Keratinocyte (primary cell): ENCODE results near the gene HEG1. TPM values are rescaled to one million over a fixed set of nuclear protein-coding genes. Genes with fewer than 3 reads are reported as not detected.

Source experiments
- DNase-seq: peaks from one replicate; pipeline ENCODE4 v3.0.0-alpha.2; 2011; ENCODE audit warnings: low read depth, missing footprints, low spot score
- FAIRE-seq: peaks from 2 replicates; lab custom pipeline; 2011; peaks lifted over from hg19 to GRCh38; lab: Jason Lieb, UNC
- H2AFZ ChIP-seq: 2 replicates; pipeline ENCODE4 v1.6.0; 2012; ENCODE audit warnings: low read length, control low read depth, inconsistent platforms; ENCODE audit not compliant: control insufficient read depth
- H3K27ac ChIP-seq: 2 replicates; pipeline ENCODE4 v1.5.1; 2011; ENCODE audit warnings: low read length; ENCODE audit not compliant: control insufficient read depth, insufficient read depth
- H3K27me3 ChIP-seq: 3 replicates; pipeline ENCODE4 v1.6.0; 2011; ENCODE audit warnings: low read length; ENCODE audit not compliant: control insufficient read depth, insufficient read depth; ENCODE audit errors: extremely low read depth
- H3K36me3 ChIP-seq, 2 experiments: 2 replicates in 1 of 2; 3 replicates in 1 of 2; pipeline ENCODE4 v1.5.1; 2011; ENCODE audit warnings: low read length in 2 of 2, mild to moderate bottlenecking in 1 of 2; ENCODE audit not compliant: control insufficient read depth in 2 of 2, insufficient read depth in 2 of 2; ENCODE audit errors: extremely low read depth in 1 of 2
- H3K4me1 ChIP-seq: 3 replicates; pipeline ENCODE4 v1.5.1; 2011; ENCODE audit warnings: low read length; ENCODE audit not compliant: control insufficient read depth, insufficient read depth; ENCODE audit errors: extremely low read depth
- H3K4me2 ChIP-seq: 3 replicates; pipeline ENCODE4 v1.6.0; 2011; ENCODE audit warnings: low read depth, low read length; ENCODE audit not compliant: control insufficient read depth, insufficient read depth; ENCODE audit errors: extremely low read depth
- H3K4me3 ChIP-seq, 3 experiments: fragments of 200-600 bp in 1 of 3; sonication (generic) in 1 of 3; 2 replicates in 2 of 3; 3 replicates in 1 of 3; pipeline ENCODE4 v1.5.1; 2011 to 2016; ENCODE audit warnings: low read length in 3 of 3, mild to moderate bottlenecking in 3 of 3, control low read depth in 2 of 3, inconsistent platforms in 1 of 3, low read depth in 1 of 3, mixed read lengths in 1 of 3, mixed run types in 1 of 3, moderate library complexity in 1 of 3; ENCODE audit not compliant: control insufficient read depth in 2 of 3, insufficient read depth in 2 of 3; ENCODE audit errors: extremely low read depth in 1 of 3
- H3K79me2 ChIP-seq: 2 replicates; pipeline ENCODE4 v1.6.0; 2012; ENCODE audit warnings: low read length; ENCODE audit not compliant: control insufficient read depth, insufficient read depth
- H3K9ac ChIP-seq: 3 replicates; pipeline ENCODE4 v1.6.0; 2011; ENCODE audit warnings: low read length; ENCODE audit not compliant: control insufficient read depth, insufficient read depth; ENCODE audit errors: extremely low read depth
- H3K9me1 ChIP-seq: 3 replicates; pipeline ENCODE4 v1.6.0; 2011; ENCODE audit warnings: low read length; ENCODE audit not compliant: control insufficient read depth, insufficient read depth; ENCODE audit errors: extremely low read depth
- H3K9me3 ChIP-seq: 2 replicates; pipeline ENCODE4 v1.5.1; 2012; ENCODE audit warnings: low read depth, low read length; ENCODE audit not compliant: control insufficient read depth
- H4K20me1 ChIP-seq: 3 replicates; pipeline ENCODE4 v1.6.0; 2011; ENCODE audit warnings: low read length; ENCODE audit not compliant: control insufficient read depth, insufficient read depth; ENCODE audit errors: extremely low read depth
- CTCF ChIP-seq, 3 experiments: IDR thresholded peaks in 1 of 3; conservative IDR thresholded peaks in 1 of 3; optimal IDR thresholded peaks in 1 of 3; 2 replicates in 2 of 3; 3 replicates in 1 of 3; pipeline versions ENCODE3 to v1.5.1; 2011; ENCODE audit warnings: low read length in 3 of 3, mild to moderate bottlenecking in 3 of 3, moderate library complexity in 2 of 3, control low read depth in 1 of 3, inconsistent platforms in 1 of 3; ENCODE audit not compliant: insufficient read depth in 2 of 3; ENCODE audit errors: extremely low read depth in 1 of 3
- EZH2 ChIP-seq: IDR thresholded peaks from one replicate; pipeline ENCODE4 v1.6.1; 2012; ENCODE audit warnings: inconsistent platforms, mild to moderate bottlenecking, low read length, moderate library complexity
- dilution Hi-C: fragments of 300-500 bp; cut with MboI; formaldehyde crosslinking; loops from one replicate; pipeline ENCODE4 v1.7.0; 2020; ENCODE audit warnings: low sequenced_read_pairs; ENCODE audit not compliant: extremely low pct_ligation_motif_present
- polyA plus RNA-seq, 5 experiments: library from polyadenylated mRNA; depleted of rRNA in 3 of 5; stranded (reverse) in 3 of 5; stranded (forward) in 1 of 5; unstranded in 1 of 5; fragments of >200 nt; gene quantifications; 1 replicate in 1 of 5; 2 replicates in 3 of 5; 3 replicates in 1 of 5; pipeline versions ENCODE4 v1.2.1 to v1.2.3, GENCODE V29; 2011 to 2012; ENCODE audit warnings: missing spikeins in 2 of 5, low read depth in 1 of 5, low replicate concordance in 1 of 5

HEG1 gene
- polyA plus RNA-seq, 1 donor (not counting 4 experiments of a cell fraction or from before 2014, with no cell fraction given): 12.7 TPM

- dilution Hi-C loops: no loop called here
Observed at GRCh38 chr3:125072301-125072700, 16.5 kb upstream of the HEG1 start.

GRCh38 chr3:125069968-125070745 is 14.4 kb upstream of the HEG1 start:
- H3K9me1 ChIP-seq: no peaks in the 10 kb centered on the region
- DNase-seq (no peak), FAIRE-seq (no peak)
- H3K27me3 ChIP-seq: no peaks in the 10 kb centered on the region
- H3K4me1 ChIP-seq: peaks cover 5% of the 10 kb centered on the region
- no peaks in the 10 kb centered on the region for H4K20me1 ChIP-seq
- H3K27ac ChIP-seq: no peak overlapping the region
- H3K9ac ChIP-seq: no peak overlapping the region
- no peak overlapping the region for H2AFZ ChIP-seq
- no peak overlapping the region for H3K4me2 ChIP-seq
- dilution Hi-C loops: no loop called here
- no peaks in the 10 kb centered on the region for H3K79me2 ChIP-seq
- no peaks in the 10 kb centered on the region for H3K9me3 ChIP-seq
- H3K4me3 ChIP-seq: no peak overlapping the region
- TF ChIP-seq CTCF (optimal IDR thresholded peaks at IDR 0.05 in 1 of 3, IDR thresholded peaks at IDR 0.05 in 1 of 3, conservative IDR thresholded peaks at IDR 0.05 in 1 of 3; ENCODE audit: extremely low read depth in 1 of 3, insufficient read depth in 2 of 3, low read length in 3 of 3): no peak
- no peak for TF ChIP-seq EZH2
- H3K36me3 ChIP-seq: no peaks in the 10 kb centered on the region

More at GRCh38 chr3:125072301-125072700, 16.5 kb upstream of the HEG1 start:
- Histone ChIP-seq H3K9ac (no peak overlapping the region), H3K4me2 (no peak overlapping the region), H3K4me1 (peaks cover 1% of the 10 kb centered on the region), H3K9me1 (no peaks in the 10 kb centered on the region), H3K79me2 (no peaks in the 10 kb centered on the region), H4K20me1 (no peaks in the 10 kb centered on the region), H3K36me3 (peaks cover 0 to 1% of the 10 kb centered on the region in 2 experiments), H2AFZ (no peak overlapping the region), H3K27me3 (no peaks in the 10 kb centered on the region), H3K9me3 (no peaks in the 10 kb centered on the region), H3K27ac (no peak overlapping the region), H3K4me3 (no peak overlapping the region)
- DNase-seq (no peak), FAIRE-seq (no peak)
- TF ChIP-seq CTCF (optimal IDR thresholded peaks at IDR 0.05 in 1 of 3, IDR thresholded peaks at IDR 0.05 in 1 of 3, conservative IDR thresholded peaks at IDR 0.05 in 1 of 3; ENCODE audit: extremely low read depth in 1 of 3, insufficient read depth in 2 of 3, low read length in 3 of 3): no peak
- TF ChIP-seq EZH2: no peak
